ENCODE data around the gene STK24.

STK24 gene

DNA sequence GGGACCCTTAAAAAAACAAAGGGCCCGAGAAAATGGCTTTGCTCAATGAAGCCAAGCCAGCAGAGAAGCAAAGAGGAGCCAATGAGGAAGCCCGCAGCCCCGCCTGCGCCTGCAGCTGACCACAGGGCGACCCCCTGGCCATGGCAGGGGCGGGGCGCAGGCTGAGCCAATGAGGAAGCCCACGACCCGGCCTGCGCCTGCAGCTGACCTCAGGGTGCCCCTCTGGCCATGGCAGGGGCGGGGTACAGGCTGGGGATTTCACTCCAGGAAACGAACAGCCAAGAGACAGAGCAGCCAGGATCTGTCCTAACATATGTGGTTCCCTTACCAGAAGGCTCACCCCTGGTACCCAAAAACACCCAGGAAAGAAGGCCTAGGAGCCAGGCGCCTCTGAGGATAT, 101.4 kb downstream of the STK24 start:
- no peak for DNase-seq (ENCODE audit: low read depth in 2 of 2)

DNA sequence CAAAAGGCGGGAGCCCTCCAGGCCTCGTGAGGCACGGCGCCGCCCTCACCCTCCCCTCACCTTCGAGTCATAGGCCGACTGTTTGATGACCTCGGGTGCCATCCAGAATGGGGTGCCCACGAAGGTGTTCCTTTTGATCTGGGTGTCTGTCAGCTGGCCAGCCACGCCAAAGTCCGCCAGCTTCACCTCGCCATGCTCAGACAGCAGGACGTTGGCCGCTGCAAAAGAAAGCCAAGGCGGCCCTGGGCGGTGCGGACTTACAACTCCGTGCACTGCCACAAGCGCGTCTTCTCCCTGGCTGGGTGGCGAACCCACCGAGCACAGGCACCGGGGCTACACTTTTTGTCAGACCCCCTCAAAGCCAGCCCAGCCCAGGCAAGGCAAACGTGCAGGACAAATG, 102.1 kb downstream of the STK24 start:
- no peak for DNase-seq (ENCODE audit: low read depth in 2 of 2)

DNA sequence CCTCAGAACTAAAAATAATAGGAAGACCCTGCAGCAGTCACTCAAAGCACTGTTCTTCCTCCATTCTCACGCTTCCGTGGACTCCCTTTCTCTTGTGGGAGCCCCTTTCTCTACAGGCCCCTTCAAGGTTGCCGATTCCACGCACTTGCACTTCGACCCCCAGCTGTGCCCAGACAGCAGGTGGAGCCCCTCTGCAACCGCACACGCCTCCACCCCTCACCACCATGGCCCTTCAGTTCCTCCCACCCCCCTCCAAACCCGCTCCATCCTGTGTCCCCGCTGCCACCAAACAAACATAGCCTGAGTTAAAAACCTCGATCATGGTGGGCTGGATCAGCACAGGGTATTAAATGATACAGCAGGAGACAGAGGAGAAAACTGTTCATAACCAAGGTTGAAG, 102.6 kb downstream of the STK24 start:
- DNase-seq (ENCODE audit: low read depth in 2 of 2): no peak

DNA sequence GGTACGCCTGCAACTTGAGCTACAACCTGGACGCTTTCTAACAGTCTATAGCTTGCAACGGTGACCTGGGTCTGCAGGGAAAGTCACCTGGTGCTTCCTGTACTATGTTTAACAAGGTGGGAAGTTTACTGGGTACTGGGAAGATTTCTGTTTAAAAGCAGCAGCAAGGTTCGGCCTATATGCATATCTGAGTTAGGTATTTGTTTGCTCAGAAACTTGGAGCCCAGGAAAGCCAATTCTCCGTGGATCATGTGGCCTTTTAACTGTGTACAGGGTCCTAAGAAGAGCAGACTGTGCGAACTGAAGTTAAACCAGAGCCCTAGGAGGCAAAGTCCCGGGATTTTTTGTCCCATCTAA, 103.1 kb downstream of the STK24 start:
- no peak for DNase-seq (ENCODE audit: low read depth in 2 of 2)

DNA sequence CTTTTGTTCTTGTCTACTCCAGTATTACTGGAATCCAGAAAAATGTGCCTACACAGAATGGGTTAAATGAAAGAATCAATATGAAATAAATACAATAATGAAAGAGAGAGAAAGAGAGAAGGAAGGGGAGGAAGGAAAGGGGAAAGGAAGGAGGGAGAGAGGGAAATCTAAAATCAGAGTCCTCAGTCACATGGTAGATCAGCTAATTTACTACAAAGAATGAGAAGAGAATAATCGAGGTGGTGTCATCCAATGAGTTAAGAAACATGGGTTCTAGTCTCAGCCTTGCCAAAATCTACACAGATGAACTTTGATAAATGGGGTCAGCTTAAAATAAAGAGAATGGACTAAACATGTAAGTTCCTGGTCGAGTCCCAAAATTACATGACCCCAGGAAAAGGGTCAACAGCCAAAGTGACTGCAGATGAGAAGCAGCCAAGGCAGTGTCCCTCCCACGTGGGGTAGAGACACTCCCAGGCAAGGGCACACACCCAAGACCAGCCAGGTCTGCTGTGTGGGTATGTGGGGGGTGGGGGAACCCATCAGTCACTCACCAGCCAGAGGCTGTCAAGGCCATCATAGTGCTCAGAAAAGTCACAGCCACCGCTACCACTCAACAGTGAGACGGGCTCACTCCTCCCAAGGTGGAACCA, 103.6 kb downstream of the STK24 start:
- DNase-seq (ENCODE audit: low read depth in 2 of 2): no peak

DNA sequence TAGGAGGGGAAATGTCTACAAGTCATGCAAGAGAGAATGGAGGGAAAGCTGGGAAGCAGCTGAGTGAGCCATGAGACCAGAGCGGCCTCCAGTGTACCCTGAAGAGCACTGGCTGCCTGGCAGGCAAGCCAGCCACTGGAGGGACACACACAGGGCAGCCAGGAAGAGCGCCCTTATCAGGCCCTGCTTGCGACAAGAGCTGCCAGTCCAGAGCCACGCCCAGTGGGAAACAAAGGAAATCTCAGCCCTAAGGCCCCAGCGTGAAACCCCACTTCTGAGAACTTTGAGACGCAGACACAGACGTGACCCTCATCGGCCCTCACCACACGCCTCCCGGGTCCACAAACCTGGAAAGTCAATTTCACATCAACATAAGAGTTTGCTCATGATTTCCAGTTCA, 105.0 kb downstream of the STK24 start:
- no peak for DNase-seq (ENCODE audit: low read depth in 2 of 2)

DNA sequence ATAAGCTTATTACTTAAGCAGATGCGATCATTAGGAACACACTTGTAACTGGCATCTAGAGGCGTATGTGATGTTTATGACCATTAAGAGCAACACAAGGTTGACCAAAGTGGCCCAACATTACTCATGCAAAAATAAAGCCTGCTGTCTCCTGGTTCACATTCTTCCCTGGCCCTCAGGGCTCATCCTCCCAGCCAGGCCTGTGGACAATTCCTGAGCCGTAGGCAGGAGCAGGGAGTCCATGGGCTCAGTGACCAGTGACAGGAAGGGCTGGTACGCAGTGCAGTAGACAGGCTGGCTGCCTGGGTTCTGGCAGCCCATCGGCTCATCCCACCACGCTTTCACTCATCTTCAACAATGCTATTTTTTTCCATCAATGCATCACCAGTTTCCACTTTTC, 106.0 kb downstream of the STK24 start:
- DNase-seq (ENCODE audit: low read depth in 2 of 2): no peak

DNA sequence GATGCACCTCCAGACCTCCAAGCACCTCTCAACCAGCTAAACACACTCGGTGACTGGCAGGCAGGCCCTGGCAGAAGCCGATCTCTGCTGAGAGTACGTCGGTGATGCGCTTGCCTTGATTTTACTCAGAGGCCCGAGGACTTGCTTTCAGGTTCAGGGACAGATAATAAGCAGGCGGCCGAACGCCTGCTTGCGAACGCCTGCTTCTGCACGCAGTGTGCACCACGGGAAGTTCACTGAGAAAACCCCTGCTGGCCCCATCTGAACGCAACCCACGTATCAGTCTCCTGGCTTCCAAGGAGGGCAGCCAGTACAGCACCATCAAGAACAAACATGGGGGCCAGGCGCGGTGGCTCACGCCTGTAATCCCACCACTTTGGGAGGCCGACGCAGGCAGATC, 108.0 kb downstream of the STK24 start:
- no peak for DNase-seq (ENCODE audit: low read depth in 2 of 2)

DNA sequence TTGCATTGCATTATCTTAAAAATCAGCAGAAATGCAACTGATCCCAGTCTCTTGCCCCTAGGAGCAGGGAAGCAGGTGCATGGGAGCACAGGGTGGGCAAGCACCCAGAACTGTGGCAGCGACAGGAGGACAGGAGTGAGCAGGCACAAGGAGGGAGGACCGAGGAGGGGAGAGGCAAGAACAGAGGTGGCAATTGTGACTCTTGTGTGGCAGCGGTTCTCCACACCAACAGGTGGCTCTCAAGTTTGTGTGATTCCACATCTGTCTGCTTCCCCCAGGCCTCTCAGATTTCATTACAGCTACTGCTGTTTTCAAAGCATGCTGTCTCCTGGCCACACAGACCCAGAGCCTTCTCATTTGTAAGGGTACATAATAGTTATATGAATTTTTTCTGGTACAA, 108.5 kb downstream of the STK24 start:
- no peak for DNase-seq (ENCODE audit: low read depth in 2 of 2)

DNA sequence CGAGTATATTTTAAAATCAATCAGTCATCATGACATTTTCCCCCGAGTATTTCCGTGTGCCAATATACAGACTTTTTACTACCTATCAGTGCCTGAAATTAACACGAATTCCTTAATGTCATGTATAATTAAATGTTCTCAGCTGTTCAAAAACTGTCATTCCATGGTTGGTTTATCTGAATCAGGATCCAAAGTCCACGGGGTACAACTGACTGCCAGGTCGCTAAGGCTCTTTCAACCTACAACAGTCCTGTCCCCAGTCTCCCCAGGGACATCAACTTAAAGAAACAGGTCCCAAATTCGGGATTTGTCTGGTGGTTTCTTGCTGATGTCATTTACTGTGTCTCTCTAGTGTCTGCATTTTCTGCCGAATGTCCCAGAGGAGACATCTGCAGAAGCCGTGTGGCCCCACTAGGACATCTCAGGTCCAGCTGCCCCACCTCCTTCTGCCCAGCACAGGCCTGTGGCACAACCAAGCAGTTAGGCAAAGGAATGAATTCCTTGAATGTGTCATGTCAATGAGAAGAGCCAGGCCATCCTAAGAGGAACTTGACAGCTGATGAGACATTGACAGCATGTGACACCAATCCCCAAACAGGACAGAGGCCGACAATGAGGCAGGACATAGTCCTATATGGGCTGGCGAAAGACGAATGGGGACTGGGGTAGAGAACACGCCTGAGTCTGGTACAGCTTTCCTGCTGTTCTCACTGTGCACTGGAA, 109.5 kb downstream of the STK24 start:
- no peak for DNase-seq (ENCODE audit: low read depth in 2 of 2)

DNA sequence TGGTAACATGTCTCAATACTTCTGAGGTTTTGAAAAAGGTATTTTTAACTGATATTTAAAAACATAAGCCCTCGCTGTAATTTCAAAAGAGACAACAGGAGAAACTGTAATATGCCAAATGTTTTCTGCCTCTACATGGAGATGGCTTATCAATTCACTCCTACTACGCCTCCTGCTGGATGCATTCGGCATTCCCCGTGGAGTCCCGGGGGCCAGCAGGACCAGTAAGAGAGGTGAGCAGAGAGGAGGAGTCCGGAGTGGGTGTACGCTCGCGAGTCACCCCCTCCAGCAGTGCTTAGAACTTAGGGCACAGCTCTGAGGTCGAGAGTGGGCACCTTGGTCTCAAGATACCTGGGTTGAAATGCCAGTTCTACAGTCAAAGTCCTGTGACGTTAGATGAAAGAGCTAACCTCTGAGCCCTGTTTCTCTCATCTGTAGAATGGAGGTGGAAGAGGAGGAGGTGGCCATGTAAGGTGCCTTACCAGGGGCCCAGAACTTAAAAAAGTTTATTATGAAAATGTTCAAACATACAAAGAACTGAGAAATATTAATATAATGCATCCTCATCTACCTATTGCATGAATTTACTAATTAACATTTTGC, 110.2 kb downstream of the STK24 start:
- peak in 1 of 2 donors; percentile 47 for DNase-seq (ENCODE audit: low read depth in 2 of 2)

DNA sequence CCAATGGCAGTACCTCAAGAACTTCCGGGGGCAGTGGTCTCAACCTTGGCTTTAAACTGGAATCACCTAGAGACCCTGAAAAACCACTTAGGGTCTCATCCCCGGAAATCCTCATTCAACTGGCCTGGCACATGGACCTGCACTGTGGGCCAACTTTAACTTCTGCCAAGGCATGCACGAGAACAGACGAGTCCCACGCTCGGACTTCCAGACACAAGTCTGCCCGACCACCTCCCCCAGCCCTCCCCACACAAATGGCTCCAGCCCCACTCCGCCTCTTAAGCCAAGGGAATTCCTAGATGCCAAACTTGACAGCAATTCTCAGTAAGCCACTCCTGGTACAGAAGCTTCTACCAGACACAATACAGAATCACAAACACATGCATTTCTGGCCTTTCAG, 114.0 kb downstream of the STK24 start:
- DNase-seq (ENCODE audit: low read depth in 2 of 2): no peak

DNA sequence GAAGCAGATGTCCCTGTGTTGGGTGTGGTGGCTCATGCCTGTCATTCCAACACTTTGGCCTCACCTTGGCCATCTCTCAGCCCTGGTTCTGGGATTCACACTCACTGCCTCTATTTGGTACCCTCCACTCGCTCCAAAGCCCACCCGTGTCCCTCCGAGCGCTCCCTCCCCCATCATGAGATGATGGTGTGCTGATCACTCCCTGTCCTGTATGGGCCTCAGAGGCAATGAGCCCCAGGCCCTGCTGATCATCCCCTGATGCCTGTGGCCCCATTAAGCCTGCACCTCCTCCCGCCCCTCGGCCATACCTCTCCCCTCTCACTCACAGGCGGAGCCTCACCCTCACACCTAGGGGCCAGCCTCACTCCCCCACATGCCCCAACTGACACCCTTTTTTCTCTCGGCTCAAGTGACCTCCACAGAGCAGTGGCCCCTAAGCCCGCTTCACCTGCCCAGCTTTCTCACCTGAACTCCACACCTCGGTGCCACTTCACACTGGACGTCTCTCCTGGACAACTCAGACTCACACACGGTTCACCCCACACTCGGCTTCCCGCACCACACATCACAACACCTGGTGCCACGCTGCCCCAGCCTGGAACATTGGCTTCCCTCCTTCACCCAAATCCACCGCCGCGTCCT, 114.5 kb downstream of the STK24 start:
- no peak for DNase-seq (ENCODE audit: low read depth in 2 of 2)

DNA sequence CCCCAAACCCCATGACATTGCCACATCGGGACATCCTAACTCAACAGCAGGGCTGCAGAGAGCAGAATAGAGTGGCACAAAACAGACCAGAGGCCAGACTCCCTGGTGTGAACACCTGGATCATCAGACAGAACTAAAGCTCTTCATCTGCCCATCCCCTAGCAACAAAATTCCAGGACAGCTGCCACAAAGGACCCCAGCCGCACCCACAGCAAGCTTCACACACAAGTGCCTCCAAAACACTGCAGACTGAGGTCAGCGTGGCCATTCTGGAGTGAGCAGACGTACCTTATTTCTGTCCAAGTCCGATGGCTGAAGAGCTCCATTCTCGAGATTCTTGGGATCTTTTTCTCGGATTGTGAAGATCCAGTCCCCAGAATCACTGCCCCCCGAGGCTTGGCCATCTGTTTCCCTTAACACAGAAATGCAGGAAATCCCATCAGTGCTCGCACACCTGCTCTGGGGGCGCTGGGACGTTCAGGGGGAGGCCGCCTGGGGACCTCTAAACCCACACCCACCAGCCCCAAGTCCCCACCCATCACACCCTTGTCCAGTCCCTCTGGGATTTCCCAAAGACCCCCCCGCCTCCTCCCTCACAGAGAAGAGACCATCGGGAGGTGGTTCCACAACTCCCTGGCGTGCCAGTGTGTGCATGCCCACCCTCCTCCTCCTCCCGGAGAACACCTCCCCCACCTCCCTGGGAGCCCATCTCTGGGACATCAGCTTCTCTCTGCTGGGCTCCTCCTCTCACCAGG, 115.2 kb downstream of the STK24 start:
- no peak for DNase-seq (ENCODE audit: low read depth in 2 of 2)

DNA sequence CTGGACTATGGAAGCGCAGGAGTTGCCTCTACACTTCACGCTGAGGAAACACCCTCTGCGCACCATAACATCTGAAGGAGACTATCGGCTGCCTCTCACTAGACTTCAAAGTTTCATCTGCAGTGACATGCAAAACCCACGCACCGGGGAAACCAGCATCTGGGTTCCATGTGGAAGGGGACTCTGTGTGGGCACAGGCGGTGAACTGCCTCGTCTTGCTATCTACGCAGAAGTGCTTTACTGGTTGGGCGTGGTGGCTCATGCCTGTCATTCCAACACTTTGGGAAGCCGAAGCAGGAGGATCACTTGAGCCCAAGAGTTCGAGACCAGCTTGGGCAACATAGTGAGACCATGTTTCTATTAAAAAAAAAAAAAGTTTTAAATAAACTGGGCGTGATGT, 116.4 kb downstream of the STK24 start:
- DNase-seq (ENCODE audit: low read depth in 2 of 2): no peak

DNA sequence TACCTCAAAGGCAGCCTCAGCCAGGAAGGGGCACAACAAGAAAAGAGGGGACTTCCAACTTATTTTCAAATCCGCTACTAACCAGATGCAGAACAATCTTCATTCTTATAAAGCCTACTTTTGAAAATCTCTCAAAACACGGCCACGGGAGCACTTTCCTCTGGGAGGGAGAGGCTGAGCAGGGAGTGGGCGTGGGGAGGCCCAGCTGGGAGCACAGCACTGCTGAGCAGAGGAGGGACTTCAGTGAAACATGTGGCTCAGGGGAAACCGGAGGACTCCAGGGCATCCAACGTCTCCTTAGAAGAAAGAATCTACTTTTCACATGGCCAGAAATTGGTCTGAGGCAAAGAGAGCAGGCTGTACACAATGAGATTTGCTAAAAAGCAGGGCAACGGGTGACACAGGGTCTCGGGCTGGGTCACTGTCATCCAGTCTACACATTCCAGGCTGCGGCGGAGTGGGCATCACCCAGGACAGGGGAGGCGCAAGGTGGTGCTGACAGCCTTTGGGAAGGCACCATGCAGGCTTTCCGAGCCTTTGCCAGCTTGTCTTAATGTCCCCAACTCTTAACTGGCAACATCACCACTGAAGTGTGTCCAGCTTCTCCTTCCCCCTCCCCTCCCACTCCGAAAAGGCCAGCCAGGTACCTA, 117.1 kb downstream of the STK24 start:
- DNase-seq (ENCODE audit: low read depth in 2 of 2): no peak

DNA sequence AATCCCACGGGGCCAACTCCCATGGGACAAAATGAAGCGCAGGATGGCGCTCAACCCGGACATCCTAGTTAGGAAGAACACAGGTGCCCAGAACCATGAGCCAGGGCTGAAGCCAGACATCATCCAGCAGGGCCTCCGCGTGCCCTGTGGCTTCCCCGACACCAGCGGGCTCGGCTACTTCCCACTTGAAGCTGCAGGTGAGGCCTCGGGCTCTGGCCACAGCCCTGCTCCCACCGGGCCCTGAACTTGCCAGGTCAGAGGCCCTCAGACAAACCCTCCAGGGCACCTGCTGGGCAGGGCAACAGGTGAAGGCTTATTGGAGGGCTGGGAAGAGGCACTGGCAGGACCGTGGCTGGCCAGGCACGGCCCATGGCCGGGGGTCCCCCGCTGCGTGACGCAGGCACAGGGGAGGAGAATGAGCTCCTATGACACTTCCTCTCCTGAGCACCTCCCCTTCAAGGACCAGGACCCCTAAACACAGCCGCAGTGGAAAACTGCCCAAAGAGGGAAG, 117.7 kb downstream of the STK24 start:
- no peak for DNase-seq (ENCODE audit: low read depth in 2 of 2)

DNA sequence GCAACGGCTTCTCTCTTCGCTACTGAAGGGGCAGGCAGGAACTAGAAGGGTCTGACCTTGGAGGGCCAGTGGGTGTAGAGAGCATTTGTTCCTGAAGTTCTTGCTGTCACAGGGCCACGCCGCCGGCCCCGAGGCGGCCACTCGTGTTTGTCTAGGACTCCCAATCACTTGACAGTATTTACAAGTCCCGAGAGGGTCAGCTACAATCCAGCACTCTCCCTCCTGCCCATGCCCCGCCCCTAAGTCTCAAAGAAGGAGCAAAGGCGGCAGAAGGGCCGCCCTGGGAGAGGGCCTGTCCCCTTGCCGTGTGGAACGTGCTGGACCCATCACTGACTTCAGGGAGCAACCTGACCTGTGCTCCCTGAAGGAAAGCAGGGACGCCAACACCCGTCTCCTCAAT, 118.5 kb downstream of the STK24 start:
- DNase-seq (ENCODE audit: low read depth in 2 of 2): no peak

DNA sequence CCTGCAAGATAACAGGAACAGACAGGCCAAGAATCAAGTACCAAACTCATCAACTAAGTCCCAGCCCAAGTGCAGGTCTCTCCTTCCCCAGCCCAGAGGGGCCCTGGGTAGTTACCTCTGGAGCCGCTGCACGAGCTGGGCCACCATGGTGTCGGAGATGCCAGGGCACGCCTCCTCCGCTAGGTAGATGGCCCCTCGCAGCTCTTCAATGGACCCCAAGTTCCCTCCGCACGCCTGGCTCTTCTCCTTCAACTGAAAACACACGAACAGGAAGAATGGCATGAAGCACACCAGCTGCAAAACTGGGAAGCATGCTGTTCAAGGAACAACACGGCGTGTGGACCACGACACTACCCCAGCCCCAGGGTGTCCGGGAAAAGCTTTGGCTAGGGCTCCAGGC, 119.9 kb downstream of the STK24 start:
- DNase-seq (ENCODE audit: low read depth in 2 of 2): no peak

DNA sequence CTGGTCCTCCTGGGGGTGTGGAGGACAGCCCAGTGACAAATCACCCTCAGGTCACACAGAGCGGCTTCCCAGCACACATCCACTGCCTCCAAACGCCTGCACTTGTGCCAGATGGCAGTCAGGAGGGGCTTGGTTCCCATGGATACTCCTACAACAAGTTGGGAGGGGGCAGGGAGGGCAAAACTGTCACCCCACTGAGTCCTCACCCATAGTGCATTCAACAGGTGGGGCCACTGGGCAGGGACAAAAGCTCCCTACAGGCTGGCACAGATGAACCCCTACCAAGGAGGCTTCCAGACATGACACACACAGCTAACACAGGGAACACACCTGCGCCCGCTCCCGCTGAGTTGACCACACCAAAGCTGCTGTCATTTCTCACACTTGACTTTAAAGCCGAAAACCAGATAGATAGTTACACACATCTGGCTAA, 120.5 kb downstream of the STK24 start:
- DNase-seq (ENCODE audit: low read depth in 2 of 2): no peak

DNA sequence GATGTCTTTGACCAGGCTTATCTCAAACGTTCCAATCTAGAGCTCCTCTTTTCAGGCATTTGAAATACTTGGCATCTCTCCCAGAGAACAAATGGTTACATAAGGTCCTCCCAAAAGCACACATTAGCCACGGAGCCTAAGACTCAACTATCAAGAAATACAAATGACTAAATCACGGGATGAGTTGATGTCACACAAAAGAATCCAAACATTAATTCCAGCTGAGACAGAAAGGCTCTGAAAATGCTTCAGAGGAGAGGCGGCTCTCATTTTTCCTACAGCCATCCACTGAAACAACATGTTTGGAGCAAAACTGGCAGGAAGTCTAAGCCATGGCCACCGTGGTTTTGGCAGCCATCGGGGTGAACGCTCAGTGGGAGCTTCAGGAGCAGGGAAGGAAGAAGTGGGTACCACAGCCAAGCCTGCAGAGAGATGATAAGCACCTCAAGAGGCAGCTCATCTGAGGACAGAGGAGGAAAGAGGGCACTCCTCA, 122.5 kb downstream of the STK24 start:
- no peak for DNase-seq (ENCODE audit: low read depth in 2 of 2)
